Esophagus muscularis mucosa (tissue), 4 donors: ENCODE results near the gene STUM. TPM values are rescaled to one million over a fixed set of nuclear protein-coding genes. Genes with fewer than 3 reads are reported as not detected.

Source experiments
- DNase-seq: peaks from one replicate; pipeline ENCODE4 v3.0.0-alpha.2; 2017; ENCODE audit errors: extremely low spot score
- H3K27ac ChIP-seq, 4 donors: fragments of 200-600 bp; sonication (generic); replicated peaks in 1 of 4; 1 replicate in 3 of 4; 2 replicates in 1 of 4; pipeline ENCODE4 v1.5.1; 2016 to 2019; ENCODE audit warnings: mild to moderate bottlenecking in 1 of 4
- H3K27me3 ChIP-seq, 4 donors: fragments of 200-600 bp; sonication (generic); one replicate each; pipeline versions ENCODE4 v1.5.1 to v1.6.0; 2016 to 2019
- H3K36me3 ChIP-seq, 4 donors: fragments of 200-600 bp; sonication (generic); one replicate each; pipeline ENCODE4 v1.5.1; 2016 to 2019
- H3K4me1 ChIP-seq, 4 donors: fragments of 200-600 bp; sonication (generic); one replicate each; pipeline ENCODE4 v1.5.1; 2016 to 2019
- H3K4me3 ChIP-seq, 4 donors: fragments of 200-600 bp; sonication (generic); 1 replicate in 2 of 4; 2 replicates in 2 of 4; pipeline ENCODE4 v1.5.1; 2016 to 2019; ENCODE audit warnings: mild to moderate bottlenecking in 4 of 4, moderate library complexity in 1 of 4
- H3K9me3 ChIP-seq, 4 donors: fragments of 200-600 bp; sonication (generic); 1 replicate in 3 of 4; 2 replicates in 1 of 4; pipeline ENCODE4 v1.5.1; 2016 to 2019
- EP300 ChIP-seq: sonication (generic); formaldehyde crosslinking; IDR thresholded peaks from one replicate; pipeline ENCODE4 v1.6.1; 2017; ENCODE audit warnings: antibody characterized with exemption
- POLR2A ChIP-seq: fragments of 450-650 bp; IDR thresholded peaks from one replicate; pipeline ENCODE4 v1.6.1; 2017; ENCODE audit warnings: antibody characterized with exemption, moderate library complexity, mild to moderate bottlenecking, low read depth
- POLR2AphosphoS5 ChIP-seq, 2 donors: sonication (generic); formaldehyde crosslinking; IDR thresholded peaks; one replicate each; pipeline ENCODE4 v1.6.1; 2017; ENCODE audit warnings: antibody characterized with exemption in 2 of 2
- WGBS: methylation state at CpG from one replicate; pipeline ENCODE4 v1.1.5; 2018; 5-methylcytosine and 5-hydroxymethylcytosine counted together
- intact Hi-C: fragments of 100-400 bp; cut with DNase I; formaldehyde crosslinking; loops from one replicate; pipeline ENCODE4 v1.15.1; 2023
- total RNA-seq, 4 donors: library from RNA; depleted of rRNA; stranded (reverse); fragments of >200 nt; gene quantifications; one replicate each; pipeline versions ENCODE4 v1.1.0 to v1.2.1, GENCODE V29; 2016
- TF ChIP-seq, protein P1 (sequence below), 3 experiments: fragments of 200-600 bp in 2 of 3; fragments of 450-650 bp in 1 of 3; sonication (generic) in 2 of 3; IDR thresholded peaks; one replicate each; pipeline ENCODE4 v1.5.1; 2017 to 2019; ENCODE audit warnings: antibody characterized with exemption in 3 of 3, mild to moderate bottlenecking in 2 of 3, moderate library complexity in 1 of 3

Gene STUM
- total RNA-seq, 4 donors from 2014 or later, result 3.1 to 7.6 (median 6.3) TPM

GRCh38 chr1:226605318-226605950 lies 56.9 kb downstream of the STUM start:
- Histone ChIP-seq H3K36me3 (no peaks in the 10 kb centered on the region), H3K4me1 (peaks cover 33 to 61% (median 51%) of the 10 kb centered on the region in 4 donors), H3K4me3 (no peak overlapping the region), H3K27me3 (no peaks in the 10 kb centered on the region), H3K9me3 (no peaks in the 10 kb centered on the region), H3K27ac (peak overlapping the region in 3 of 4 donors; percentile 62 to 81 (median 70))
- WGBS, result 95% methylated on average over 7 of the region's 9 CpGs
- no peak for DNase-seq
- TF ChIP-seq POLR2AphosphoS5 (IDR thresholded peaks at IDR 0.05) (no peak), EP300 (no peak), POLR2A (no peak)
- TF ChIP-seq, protein P1, sequence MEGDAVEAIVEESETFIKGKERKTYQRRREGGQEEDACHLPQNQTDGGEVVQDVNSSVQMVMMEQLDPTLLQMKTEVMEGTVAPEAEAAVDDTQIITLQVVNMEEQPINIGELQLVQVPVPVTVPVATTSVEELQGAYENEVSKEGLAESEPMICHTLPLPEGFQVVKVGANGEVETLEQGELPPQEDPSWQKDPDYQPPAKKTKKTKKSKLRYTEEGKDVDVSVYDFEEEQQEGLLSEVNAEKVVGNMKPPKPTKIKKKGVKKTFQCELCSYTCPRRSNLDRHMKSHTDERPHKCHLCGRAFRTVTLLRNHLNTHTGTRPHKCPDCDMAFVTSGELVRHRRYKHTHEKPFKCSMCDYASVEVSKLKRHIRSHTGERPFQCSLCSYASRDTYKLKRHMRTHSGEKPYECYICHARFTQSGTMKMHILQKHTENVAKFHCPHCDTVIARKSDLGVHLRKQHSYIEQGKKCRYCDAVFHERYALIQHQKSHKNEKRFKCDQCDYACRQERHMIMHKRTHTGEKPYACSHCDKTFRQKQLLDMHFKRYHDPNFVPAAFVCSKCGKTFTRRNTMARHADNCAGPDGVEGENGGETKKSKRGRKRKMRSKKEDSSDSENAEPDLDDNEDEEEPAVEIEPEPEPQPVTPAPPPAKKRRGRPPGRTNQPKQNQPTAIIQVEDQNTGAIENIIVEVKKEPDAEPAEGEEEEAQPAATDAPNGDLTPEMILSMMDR (IDR thresholded peaks at IDR 0.05), result no peak
- intact Hi-C loops, result no loop called here

- no peak for DNase-seq
- Histone ChIP-seq H3K4me1 (peaks cover 33 to 57% (median 51%) of the 10 kb centered on the region in 4 donors), H3K36me3 (no peaks in the 10 kb centered on the region), H3K27ac (peak overlapping the region in 1 of 4 donors; percentile 29), H3K9me3 (no peaks in the 10 kb centered on the region), H3K4me3 (no peak overlapping the region), H3K27me3 (no peaks in the 10 kb centered on the region)
- intact Hi-C loops, result no loop called here
- 73% methylated on average over 10 of the region's 11 CpGs for WGBS
- TF ChIP-seq EP300 (no peak), POLR2A (no peak), POLR2AphosphoS5 (IDR thresholded peaks at IDR 0.05) (no peak)
- TF ChIP-seq, protein P1 (IDR thresholded peaks at IDR 0.05), result no peak
Observed at GRCh38 chr1:226606311-226607267, 58.0 kb downstream of the STUM start.

DNA sequence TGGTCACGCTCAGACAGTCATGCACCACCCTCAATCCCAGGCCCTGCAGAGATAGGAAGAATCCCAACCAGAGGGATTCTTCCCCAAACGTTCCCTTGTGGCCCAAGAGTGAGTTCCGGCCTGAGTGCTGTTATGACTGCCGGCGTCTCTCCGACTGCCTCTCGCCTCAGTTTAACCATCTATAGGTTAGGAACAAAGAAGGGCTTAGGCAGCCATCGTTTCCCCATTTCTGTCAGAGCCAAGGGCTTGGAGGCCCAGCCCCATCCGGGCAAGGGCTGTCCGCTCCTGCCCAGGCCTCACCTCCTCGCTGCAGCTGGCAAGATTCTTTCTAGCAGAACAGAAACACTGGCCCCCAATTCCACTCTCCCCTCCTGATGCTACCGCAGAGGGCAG lies 58.7 kb downstream of the STUM start:
- H3K27me3 ChIP-seq, result no peaks in the 10 kb centered on the region
- no peaks in the 10 kb centered on the region for H3K9me3 ChIP-seq
- peaks cover 27 to 51% (median 46%) of the 10 kb centered on the region in 4 donors for H3K4me1 ChIP-seq
- intact Hi-C loops, result no loop called here
- H3K27ac ChIP-seq, result no peak overlapping the region
- WGBS, result 95% methylated on average over 12 of the region's 12 CpGs
- no peaks in the 10 kb centered on the region for H3K36me3 ChIP-seq
- no peak overlapping the region for H3K4me3 ChIP-seq
- DNase-seq, result no peak
- TF ChIP-seq EP300, result no peak
- no peak for TF ChIP-seq POLR2AphosphoS5 (IDR thresholded peaks at IDR 0.05)
- no peak for TF ChIP-seq POLR2A
- TF ChIP-seq, protein P1 (IDR thresholded peaks at IDR 0.05), result no peak

GRCh38 chr1:226607821-226608220 lies 59.3 kb downstream of the STUM start:
- Histone ChIP-seq H3K4me3 (no peak overlapping the region), H3K4me1 (peaks cover 26 to 45% (median 41%) of the 10 kb centered on the region in 4 donors), H3K9me3 (no peaks in the 10 kb centered on the region), H3K27me3 (no peaks in the 10 kb centered on the region), H3K27ac (no peak overlapping the region), H3K36me3 (no peaks in the 10 kb centered on the region)
- no peak for TF ChIP-seq POLR2AphosphoS5 (IDR thresholded peaks at IDR 0.05)
- TF ChIP-seq, protein P1 (IDR thresholded peaks at IDR 0.05), result no peak
- no peak for TF ChIP-seq EP300
- no peak for TF ChIP-seq POLR2A
- no CpG with 5 or more reads among the region's 1 CpG for WGBS
- intact Hi-C loops, result no loop called here
- DNase-seq, result no peak
